Endothelial cell (in vitro differentiated cells): ENCODE data around the gene OR52E8. TPM values are rescaled to one million over a fixed set of nuclear protein-coding genes. Genes with fewer than 3 reads are reported as not detected.

Source experiments
- DNase-seq: peaks from one replicate; pipeline ENCODE4 v3.0.0; 2021; ENCODE audit warnings: low spot score
- H3K27ac Mint-ChIP-seq: one replicate; pipeline ENCODE4 v1.8.0; 2021; ENCODE audit warnings: mixed read lengths, inconsistent platforms; ENCODE audit not compliant: unreplicated experiment
- H3K27me3 Mint-ChIP-seq: one replicate; pipeline ENCODE4 v1.8.0; 2021; ENCODE audit warnings: mild to moderate bottlenecking, moderate library complexity, mixed read lengths, inconsistent platforms; ENCODE audit not compliant: unreplicated experiment
- H3K36me3 Mint-ChIP-seq: one replicate; pipeline ENCODE4 v1.8.0; 2021; ENCODE audit warnings: mild to moderate bottlenecking, low read depth, mixed read lengths, inconsistent platforms; ENCODE audit not compliant: unreplicated experiment
- H3K4me1 Mint-ChIP-seq: one replicate; pipeline ENCODE4 v1.8.0; 2021; ENCODE audit warnings: mild to moderate bottlenecking, mixed read lengths, inconsistent platforms; ENCODE audit not compliant: unreplicated experiment
- H3K4me3 Mint-ChIP-seq: one replicate; pipeline ENCODE4 v1.8.0; 2021; ENCODE audit warnings: mild to moderate bottlenecking, mixed read lengths, inconsistent platforms; ENCODE audit not compliant: unreplicated experiment
- H3K9me3 Mint-ChIP-seq: one replicate; pipeline ENCODE4 v1.8.0; 2021; ENCODE audit warnings: mixed read lengths, inconsistent platforms; ENCODE audit not compliant: unreplicated experiment
- total RNA-seq: library from RNA; stranded (reverse); fragmentation: NEBNext Ultra II Directional; extraction: Animal tissue kit (Norgen Biotek cat#: 25700); gene quantifications from one replicate; pipeline ENCODE4 v1.2.1, GENCODE V29; 2021; ENCODE audit not compliant: unreplicated experiment
- TF ChIP-seq, protein P1 (sequence below): fragments of 200-600 bp; sonication (generic); IDR thresholded peaks from one replicate; pipeline ENCODE4 v1.5.0; 2021; ENCODE audit warnings: antibody characterized with exemption; ENCODE audit not compliant: unreplicated experiment

Gene OR52E8
- total RNA-seq, 1 donor from 2014 or later, result not detected

DNA sequence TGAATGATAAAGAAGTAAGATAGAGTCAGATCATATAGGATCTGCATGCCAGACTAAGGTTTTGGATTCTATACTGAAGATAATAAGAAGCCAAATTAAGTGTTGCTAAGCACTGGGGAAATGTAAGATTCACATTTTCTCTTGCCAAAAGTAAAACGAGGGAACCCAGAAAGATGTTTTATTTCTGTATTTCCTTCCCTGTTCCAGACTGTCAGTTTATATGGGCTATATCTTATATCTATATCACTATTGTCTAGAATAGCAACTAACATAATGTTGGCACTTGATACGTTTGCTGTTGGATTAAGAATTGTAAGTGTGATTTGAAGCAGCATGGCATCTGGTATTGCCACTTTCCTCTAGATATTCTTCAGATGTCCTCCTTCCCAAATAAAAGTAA lies 24.0 kb downstream of the OR52E8 start:
- H3K9me3 Mint-ChIP-seq, result no peaks in the 10 kb centered on the region
- TF ChIP-seq, protein P1, sequence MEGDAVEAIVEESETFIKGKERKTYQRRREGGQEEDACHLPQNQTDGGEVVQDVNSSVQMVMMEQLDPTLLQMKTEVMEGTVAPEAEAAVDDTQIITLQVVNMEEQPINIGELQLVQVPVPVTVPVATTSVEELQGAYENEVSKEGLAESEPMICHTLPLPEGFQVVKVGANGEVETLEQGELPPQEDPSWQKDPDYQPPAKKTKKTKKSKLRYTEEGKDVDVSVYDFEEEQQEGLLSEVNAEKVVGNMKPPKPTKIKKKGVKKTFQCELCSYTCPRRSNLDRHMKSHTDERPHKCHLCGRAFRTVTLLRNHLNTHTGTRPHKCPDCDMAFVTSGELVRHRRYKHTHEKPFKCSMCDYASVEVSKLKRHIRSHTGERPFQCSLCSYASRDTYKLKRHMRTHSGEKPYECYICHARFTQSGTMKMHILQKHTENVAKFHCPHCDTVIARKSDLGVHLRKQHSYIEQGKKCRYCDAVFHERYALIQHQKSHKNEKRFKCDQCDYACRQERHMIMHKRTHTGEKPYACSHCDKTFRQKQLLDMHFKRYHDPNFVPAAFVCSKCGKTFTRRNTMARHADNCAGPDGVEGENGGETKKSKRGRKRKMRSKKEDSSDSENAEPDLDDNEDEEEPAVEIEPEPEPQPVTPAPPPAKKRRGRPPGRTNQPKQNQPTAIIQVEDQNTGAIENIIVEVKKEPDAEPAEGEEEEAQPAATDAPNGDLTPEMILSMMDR, result no peak
- no peaks in the 10 kb centered on the region for H3K4me1 Mint-ChIP-seq
- H3K27me3 Mint-ChIP-seq, result peaks cover 2% of the 10 kb centered on the region
- H3K27ac Mint-ChIP-seq, result no peak overlapping the region
- no peak overlapping the region for H3K4me3 Mint-ChIP-seq
- H3K36me3 Mint-ChIP-seq, result no peaks in the 10 kb centered on the region
- no peak for DNase-seq

DNA sequence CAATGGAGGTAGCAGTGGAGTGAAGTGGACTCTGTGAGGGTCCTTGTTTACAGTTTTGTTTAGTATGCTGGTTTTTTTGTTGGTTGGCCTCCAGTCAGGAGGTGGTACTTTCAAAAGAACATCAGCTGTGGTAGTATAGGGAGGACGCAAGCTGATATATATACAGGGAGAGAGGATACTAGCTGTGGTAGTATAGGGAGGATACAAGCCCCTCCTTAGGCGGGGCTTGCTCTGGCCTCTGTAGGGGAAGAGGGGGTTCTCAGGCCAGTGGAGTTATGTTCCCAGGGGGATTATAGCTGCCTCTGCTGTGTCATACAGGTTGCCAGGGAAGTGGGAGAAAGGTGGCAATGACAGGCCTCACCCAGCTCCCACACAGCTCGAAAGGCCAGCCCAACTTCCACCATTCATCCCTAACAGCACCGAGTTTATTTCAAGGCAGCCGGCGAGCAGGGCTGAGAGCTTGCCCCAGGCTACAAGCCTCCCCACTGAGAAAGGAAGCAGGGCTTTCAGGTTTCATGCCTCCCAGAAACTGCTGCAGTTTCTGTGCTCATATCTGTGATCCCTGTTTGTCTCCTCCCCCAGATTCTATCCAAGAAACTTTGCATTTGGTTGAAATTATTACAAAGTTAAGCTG lies 26.2 kb downstream of the OR52E8 start:
- H3K9me3 Mint-ChIP-seq, result no peaks in the 10 kb centered on the region
- no peak overlapping the region for H3K27ac Mint-ChIP-seq
- H3K4me1 Mint-ChIP-seq, result no peaks in the 10 kb centered on the region
- no peak overlapping the region for H3K4me3 Mint-ChIP-seq
- H3K36me3 Mint-ChIP-seq, result no peaks in the 10 kb centered on the region
- TF ChIP-seq, protein P1, result no peak
- peaks cover 2% of the 10 kb centered on the region for H3K27me3 Mint-ChIP-seq
- DNase-seq, result no peak

DNA sequence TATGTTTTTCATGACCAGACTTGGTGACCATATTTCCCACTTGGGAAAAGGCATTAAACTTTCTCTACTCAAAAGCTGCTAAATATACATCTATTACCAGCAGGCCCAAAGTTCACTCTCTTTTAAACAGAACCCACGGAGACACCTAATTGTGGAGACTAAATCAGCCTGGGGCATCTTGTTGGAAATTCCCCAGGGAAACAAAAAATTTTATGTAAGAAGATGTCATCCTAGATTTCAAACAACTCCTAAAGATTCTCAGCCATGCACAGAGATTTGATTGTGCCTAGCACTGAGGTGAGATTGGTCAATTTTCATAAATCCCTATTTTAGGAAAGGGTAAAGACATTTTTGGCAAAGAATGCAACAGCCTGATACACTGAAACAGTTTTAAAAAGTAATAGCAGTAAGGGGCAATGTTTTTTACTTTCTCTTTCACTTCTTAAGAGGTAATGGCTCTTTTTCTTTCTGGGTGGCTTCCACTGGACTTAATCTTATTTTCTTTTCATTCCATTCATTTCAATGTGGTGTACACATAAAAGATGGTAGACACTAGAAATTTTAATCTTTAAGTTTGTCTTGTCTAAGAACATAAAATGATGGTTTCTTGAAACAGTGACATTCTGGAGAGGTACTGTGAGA lies 39.1 kb downstream of the OR52E8 start:
- DNase-seq, result no peak
- Mint-ChIP-seq H3K27ac (no peak overlapping the region), H3K36me3 (no peaks in the 10 kb centered on the region), H3K27me3 (no peaks in the 10 kb centered on the region), H3K4me1 (peaks cover 6% of the 10 kb centered on the region), H3K4me3 (no peak overlapping the region), H3K9me3 (no peaks in the 10 kb centered on the region)
- TF ChIP-seq, protein P1, result no peak

DNA sequence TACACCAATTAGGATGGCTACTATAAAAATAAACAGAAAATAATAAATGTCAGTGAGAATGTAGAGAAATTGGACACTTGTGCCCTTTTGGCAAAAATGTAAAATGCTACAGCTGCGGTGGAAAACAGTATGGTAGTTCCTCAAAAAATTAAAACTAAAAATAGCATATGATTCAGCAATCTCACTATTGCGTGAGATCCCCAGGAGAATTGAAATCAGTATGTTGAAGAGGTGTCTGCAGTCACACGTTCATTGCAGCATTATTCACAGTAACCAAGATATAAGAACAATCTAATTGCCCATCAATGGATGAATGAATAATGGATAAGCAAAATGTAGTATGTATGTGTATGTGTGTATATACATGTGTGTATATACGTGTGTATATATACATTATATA lies 42.0 kb downstream of the OR52E8 start:
- TF ChIP-seq, protein P1, result no peak
- Mint-ChIP-seq H3K27ac (no peak overlapping the region), H3K27me3 (no peaks in the 10 kb centered on the region), H3K9me3 (no peaks in the 10 kb centered on the region), H3K36me3 (no peaks in the 10 kb centered on the region), H3K4me1 (peaks cover 23% of the 10 kb centered on the region), H3K4me3 (no peak overlapping the region)
- no peak for DNase-seq
